ENCODE results near the gene DIDO1.
"Not testable (repeated sequence)": the region's sequence is repeated elsewhere in the genome, so short reads cannot be mapped to it uniquely, and the experiment has no call there.

The DIDO1 gene

GRCh38 chr20:62925420-62926228 lies 681 bp downstream of the DIDO1 start:
- DNase-seq: peak; percentile 63

DNA sequence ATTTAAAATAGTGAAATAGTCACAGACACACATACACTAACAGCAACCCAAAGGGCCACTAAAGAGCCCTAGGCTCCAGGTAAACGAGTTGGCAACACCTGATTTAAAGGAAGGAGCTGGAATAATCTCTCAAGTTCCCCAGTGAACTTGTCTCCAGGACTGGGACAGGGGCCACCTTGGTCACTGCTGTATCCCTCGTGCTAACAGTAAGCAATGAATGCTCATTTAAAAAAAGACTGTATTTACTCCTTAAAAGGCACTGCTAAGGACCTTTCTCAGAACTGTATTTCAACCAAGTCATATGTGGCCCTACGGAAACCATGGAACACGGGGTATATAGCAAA lies 1.3 kb downstream of the DIDO1 start:
- DNase-seq: no peak

DNA sequence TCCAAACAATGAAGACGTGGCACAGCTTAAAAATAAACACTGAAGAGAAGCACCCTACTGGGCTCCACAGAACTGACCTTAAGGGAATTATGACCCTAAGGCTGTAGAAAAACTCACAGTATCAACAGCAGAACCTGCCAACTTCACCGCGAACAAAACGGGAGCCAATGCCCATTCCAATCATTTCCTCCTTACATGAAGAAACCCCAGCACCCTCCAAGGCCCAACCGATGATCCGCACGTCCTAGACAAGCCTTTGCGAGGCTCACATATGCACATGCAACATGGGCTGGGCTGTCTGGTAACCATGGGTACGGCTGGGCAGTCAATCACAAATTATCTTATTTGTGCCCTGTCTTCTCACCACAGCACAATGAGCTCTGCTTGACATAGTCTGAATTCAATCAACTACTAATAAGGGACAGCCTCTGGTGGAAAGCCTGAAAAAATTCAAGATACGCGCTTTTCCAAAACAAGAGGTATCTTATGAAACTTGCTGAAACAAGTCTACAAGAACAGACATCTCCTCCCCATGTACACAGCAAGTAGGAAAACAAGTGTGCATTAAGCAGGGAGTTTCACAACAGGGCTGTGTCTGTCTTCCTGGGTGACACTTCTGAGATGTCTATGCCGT lies 1.7 kb downstream of the DIDO1 start:
- no peak for DNase-seq

GRCh38 chr20:62923669-62924441 lies 2.5 kb downstream of the DIDO1 start:
- no peak for DNase-seq

DNA sequence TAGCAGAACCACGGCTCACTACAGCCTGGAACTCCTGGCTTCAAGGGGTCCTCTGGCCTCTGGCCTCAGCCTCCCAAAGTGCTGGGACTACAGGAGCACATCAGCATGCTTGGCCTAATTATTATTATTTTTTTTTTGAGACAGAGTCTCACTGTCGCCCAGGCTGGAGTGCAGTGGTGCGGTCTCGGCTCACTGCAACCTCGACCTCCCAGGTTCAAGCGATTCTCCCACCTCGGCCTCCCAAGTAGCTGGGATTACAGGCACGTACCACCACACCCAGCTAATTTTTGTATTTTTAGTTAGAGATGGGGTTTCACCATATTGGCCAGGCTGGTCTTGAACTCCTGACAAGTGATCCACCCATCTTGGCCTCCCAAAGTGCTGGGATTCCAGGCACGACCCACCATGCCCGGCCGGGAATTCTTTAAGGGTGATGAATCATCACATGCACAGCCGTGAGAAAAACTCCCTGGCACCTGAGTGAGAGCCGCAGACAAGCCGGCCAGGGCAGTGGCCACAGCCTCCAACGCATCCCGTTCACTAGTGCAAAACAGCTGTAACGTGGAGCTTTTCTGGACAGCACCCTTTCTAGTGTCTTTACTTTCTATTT lies 3.1 kb downstream of the DIDO1 start:
- not testable (repeated sequence) for DNase-seq

GRCh38 chr20:62922451-62922921 lies 3.8 kb downstream of the DIDO1 start:
- no peak for DNase-seq

DNA sequence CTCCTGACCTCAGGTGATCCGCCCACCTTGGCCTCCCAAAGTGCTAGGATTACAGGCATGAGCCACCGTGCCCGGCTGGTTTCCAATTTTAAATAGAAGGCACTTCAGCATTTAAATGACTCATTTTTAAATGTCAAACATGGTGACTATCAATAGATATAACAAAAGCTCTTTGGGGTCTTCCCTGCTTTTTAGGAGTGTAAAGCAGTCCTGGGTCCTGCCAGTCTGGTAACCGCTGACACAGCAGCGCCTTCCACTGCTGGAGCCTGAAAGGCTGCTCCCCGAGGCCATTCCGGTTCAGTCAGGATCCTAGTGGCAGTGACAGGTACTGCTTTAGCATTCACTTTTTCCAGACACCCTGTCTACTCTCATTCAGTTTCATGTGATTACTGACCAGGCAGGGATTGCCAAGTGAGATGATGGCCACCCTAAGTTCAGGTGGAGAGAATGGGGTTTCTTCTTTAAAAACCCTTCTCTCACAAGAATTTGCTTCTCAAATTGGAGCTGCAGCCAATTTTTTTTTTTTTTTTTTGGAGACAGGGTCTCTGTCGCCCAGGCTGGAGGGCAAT lies 5.1 kb downstream of the DIDO1 start:
- DNase-seq: peak; percentile 47

GRCh38 chr20:62920039-62920645 lies 6.2 kb downstream of the DIDO1 start:
- no peak for DNase-seq

DNA sequence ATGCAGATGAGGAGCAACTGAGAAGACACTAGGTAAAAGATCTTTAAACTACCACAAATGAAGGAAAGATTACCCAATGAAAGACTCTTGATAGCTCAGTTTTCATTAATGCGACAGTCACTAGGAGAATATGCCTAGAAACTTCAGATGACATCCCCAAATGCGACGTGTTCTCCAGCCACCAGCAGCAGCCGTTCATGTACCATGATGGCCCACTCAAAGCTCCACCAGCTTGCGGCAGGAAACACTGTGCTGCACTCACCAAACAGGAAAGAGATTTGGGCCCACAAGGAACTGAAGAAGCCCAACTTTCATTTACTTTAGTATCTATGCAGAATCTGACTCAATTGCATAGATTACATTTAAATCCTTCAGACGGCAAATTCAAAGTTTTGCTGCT lies 7.5 kb downstream of the DIDO1 start:
- no peak for DNase-seq

- no peak for DNase-seq
Observed at GRCh38 chr20:62918147-62918546, 8.2 kb downstream of the DIDO1 start.

- DNase-seq: no peak
Observed at GRCh38 chr20:62917720-62918119, 8.6 kb downstream of the DIDO1 start.

DNA sequence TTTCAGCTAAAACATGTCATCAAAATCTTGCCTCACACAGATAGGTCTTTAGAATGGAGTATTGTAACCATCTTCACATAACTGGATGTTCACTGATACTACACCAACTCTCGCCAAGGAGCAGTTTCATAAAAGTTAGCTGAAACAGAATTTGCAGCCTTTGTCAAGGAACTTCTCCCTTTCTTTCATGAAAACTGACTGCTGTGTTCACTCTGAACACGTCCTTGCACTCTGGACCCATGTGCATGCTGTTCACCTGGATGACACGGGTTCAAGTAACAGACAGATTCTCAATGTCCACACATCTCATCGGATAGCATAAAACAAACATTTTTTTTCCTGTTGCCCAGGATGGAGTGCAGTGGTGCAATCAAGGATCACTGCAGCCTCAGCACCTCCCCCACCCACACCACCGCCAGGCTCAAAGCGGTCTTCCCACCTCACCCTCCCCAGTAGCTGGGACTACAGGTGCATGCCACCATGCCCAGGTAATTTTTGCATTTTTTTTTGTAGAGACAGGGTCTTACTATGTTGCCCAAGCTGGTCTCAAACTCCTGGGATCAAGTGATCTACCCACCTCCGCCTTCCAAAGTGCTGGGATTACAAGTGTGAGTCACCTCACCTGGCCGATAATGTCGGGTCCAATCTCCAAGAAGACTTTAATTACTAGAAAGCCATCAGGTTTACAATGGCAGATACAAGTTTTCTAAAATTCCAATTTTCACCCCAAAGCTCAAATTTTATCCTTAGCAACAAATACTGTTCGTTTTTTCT lies 9.4 kb downstream of the DIDO1 start:
- DNase-seq: no peak

DNA sequence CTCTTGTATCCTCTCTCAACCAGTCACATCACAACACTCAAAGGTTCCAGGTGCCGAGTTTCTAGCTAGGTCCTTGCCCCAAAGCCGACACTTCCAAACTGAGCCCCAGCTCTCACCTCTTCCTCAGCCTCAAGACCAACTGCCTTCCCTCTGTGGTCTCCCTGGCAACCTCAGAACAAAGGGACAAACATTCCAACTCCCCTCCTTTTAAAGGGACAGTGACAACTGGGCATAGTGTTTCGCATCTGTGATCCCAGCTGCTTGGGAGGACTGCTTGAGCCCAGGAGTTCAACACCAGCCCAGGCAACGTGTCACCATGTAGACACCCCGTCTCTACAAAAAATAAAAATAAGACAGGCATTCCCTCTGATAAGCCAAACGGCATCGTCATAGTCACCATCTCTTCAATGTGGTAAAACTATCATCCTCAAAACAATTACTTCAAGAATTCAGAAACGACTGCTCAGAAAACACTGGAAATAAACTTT lies 11.3 kb downstream of the DIDO1 start:
- DNase-seq: no peak

GRCh38 chr20:62914436-62914835 lies 11.9 kb downstream of the DIDO1 start:
- no peak for DNase-seq

DNA sequence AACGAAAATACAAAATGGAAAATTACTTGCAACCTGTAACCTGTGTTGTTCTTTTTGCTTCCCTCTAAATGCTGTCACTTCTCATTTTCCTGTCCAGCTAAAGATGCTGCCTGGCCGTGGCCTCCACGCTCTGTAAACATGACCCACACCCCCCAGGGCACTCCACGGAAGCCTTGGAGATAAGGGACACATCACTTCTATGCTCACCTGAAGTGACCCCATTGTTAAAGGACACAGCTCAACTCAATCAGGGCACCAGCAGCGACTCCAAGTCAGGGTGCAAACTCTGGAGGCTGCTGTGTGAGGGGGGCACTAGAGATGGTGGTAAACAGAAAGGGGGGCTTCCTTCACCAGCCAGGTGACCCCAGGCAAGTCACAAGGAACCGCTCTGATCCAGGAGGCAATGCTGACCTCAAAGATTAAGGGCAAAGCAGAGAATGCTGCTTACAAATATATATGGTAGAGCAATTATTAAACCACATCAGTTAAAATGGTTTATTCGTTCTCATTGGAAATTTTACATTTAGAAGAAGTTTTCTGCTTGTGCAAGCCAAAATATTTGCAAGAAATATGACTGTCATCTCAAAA lies 13.2 kb downstream of the DIDO1 start:
- no peak for DNase-seq

DNA sequence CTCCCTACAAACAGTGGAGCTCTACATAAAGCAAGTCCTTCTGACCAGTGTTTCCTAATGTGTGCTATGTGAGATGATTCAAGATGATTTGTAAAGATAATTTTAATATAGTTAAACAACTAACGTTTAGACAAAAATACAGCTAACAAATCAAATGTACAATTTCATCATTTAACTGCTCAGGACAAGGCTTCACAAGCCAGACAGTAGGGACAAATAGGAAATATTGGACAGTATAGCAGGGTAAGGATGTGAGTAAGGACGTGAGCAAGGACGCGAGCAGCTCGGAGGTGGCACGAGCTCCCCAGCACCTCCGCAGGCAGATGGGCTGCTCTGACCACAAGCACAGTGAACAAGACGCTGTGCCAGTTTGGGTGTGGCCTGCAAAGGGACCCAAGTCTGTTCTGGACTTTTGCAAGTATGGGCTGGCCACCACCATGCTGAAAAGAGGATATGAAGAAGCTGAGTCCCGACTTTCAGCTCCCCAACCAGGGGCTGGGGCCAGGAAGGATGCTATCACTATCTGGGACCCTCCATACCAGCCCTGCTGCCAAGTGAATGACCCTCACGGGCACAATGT lies 14.5 kb downstream of the DIDO1 start:
- DNase-seq: no peak

GRCh38 chr20:62910777-62911497 lies 15.4 kb downstream of the DIDO1 start:
- DNase-seq: no peak

GRCh38 chr20:62910217-62910766 lies 16.0 kb downstream of the DIDO1 start:
- DNase-seq: no peak

GRCh38 chr20:62908971-62909791 lies 17.1 kb downstream of the DIDO1 start:
- no peak for DNase-seq
